SH-SY5Y (cell line): Measurements from ENCODE around the gene PTPRD.

Source experiments
- GATA2 ChIP-seq: IDR thresholded peaks from 2 replicates; pipeline ENCODE4 v1.6.1; 2011; ENCODE audit warnings: mild to moderate bottlenecking, low read depth, low read length
- GATA3 ChIP-seq: IDR thresholded peaks from 2 replicates; pipeline ENCODE4 v1.6.1; 2011; ENCODE audit warnings: low read depth, mild to moderate bottlenecking, low read length, moderate library complexity

- TF ChIP-seq GATA2 (no peak), GATA3 (no peak)
Observed at GRCh38 chr9:8883321-8883720, 1729.5 kb downstream of the PTPRD start.
